Nephron progenitor cell (in vitro differentiated cells): ENCODE measurements around the gene SASH1.

Experiments
- DNase-seq: peaks from one replicate; pipeline ENCODE4 v3.0.0; 2021
- H3K27ac Mint-ChIP-seq: 2 replicates; pipeline ENCODE4 v1.8.0; 2021; ENCODE audit warnings: mild to moderate bottlenecking, moderate library complexity, mixed read lengths
- H3K27me3 Mint-ChIP-seq: 2 replicates; pipeline ENCODE4 v1.8.0; 2021; ENCODE audit warnings: mild to moderate bottlenecking, low read depth, mixed read lengths; ENCODE audit not compliant: poor library complexity
- H3K36me3 Mint-ChIP-seq: 2 replicates; pipeline ENCODE4 v1.8.0; 2021; ENCODE audit warnings: low read depth, mixed read lengths
- H3K4me1 Mint-ChIP-seq: 2 replicates; pipeline ENCODE4 v1.8.0; 2021; ENCODE audit warnings: mixed read lengths
- H3K4me3 Mint-ChIP-seq: 2 replicates; pipeline ENCODE4 v1.8.0; 2021; ENCODE audit warnings: mild to moderate bottlenecking, moderate library complexity, mixed read lengths
- H3K9me3 Mint-ChIP-seq: 2 replicates; pipeline ENCODE4 v1.8.0; 2021; ENCODE audit warnings: mild to moderate bottlenecking, moderate library complexity, mixed read lengths
- TF ChIP-seq, protein P1 (sequence below): fragments of 200-600 bp; sonication (generic); IDR thresholded peaks from 2 replicates; pipeline ENCODE4 v1.5.0; 2021; ENCODE audit warnings: antibody characterized with exemption

SASH1 gene

GRCh38 chr6:148396926-148397325 lies 54.3 kb downstream of the SASH1 start:
- DNase-seq = no peak
- peaks cover 50% of the 10 kb centered on the region for H3K36me3 Mint-ChIP-seq
- TF ChIP-seq, protein P1, sequence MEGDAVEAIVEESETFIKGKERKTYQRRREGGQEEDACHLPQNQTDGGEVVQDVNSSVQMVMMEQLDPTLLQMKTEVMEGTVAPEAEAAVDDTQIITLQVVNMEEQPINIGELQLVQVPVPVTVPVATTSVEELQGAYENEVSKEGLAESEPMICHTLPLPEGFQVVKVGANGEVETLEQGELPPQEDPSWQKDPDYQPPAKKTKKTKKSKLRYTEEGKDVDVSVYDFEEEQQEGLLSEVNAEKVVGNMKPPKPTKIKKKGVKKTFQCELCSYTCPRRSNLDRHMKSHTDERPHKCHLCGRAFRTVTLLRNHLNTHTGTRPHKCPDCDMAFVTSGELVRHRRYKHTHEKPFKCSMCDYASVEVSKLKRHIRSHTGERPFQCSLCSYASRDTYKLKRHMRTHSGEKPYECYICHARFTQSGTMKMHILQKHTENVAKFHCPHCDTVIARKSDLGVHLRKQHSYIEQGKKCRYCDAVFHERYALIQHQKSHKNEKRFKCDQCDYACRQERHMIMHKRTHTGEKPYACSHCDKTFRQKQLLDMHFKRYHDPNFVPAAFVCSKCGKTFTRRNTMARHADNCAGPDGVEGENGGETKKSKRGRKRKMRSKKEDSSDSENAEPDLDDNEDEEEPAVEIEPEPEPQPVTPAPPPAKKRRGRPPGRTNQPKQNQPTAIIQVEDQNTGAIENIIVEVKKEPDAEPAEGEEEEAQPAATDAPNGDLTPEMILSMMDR = no peak
- no peaks in the 10 kb centered on the region for H3K9me3 Mint-ChIP-seq
- no peak overlapping the region for H3K27ac Mint-ChIP-seq
- no peak overlapping the region for H3K4me3 Mint-ChIP-seq
- peaks cover 11% of the 10 kb centered on the region for H3K4me1 Mint-ChIP-seq
- no peaks in the 10 kb centered on the region for H3K27me3 Mint-ChIP-seq

GRCh38 chr6:148398244-148398643 lies 55.6 kb downstream of the SASH1 start:
- Mint-ChIP-seq H3K27ac (no peak overlapping the region), H3K27me3 (no peaks in the 10 kb centered on the region), H3K36me3 (peaks cover 46% of the 10 kb centered on the region), H3K4me3 (no peak overlapping the region), H3K9me3 (no peaks in the 10 kb centered on the region), H3K4me1 (peaks cover 9% of the 10 kb centered on the region)
- DNase-seq = no peak
- TF ChIP-seq, protein P1 = no peak

GRCh38 chr6:148398678-148399077 lies 56.0 kb downstream of the SASH1 start:
- H3K27ac Mint-ChIP-seq = peak overlapping the region; percentile 50
- TF ChIP-seq, protein P1 = no peak

DNA sequence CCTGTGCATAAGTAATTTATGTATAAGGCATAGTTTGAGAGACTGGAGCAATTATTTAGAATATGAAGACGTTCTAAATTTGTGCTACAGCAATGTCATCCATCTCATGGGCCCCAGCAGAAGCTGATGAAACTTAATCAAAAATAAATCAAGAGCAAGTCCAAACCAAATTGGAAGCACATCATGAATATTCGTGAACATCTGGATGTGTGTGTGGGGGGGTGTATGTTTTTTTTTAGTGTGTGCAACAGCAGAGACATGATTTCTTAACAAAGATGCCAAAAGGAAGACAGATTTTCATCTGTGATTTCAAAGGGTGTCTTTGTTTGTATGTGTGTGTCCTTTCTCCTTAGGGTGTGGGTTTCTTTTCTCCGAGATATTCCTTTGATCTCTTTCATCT lies 58.9 kb downstream of the SASH1 start:
- DNase-seq = no peak
- Mint-ChIP-seq H3K9me3 (peaks cover 4% of the 10 kb centered on the region), H3K4me1 (peaks cover 19% of the 10 kb centered on the region), H3K4me3 (no peak overlapping the region), H3K27ac (no peak overlapping the region), H3K36me3 (peaks cover 33% of the 10 kb centered on the region), H3K27me3 (no peaks in the 10 kb centered on the region)
- TF ChIP-seq, protein P1 = no peak

More at GRCh38 chr6:148398678-148399077, 56.0 kb downstream of the SASH1 start:
- Mint-ChIP-seq H3K36me3 (peaks cover 42% of the 10 kb centered on the region), H3K4me1 (peaks cover 9% of the 10 kb centered on the region), H3K27me3 (no peaks in the 10 kb centered on the region), H3K4me3 (no peak overlapping the region), H3K9me3 (no peaks in the 10 kb centered on the region)
- no peak for DNase-seq

DNA sequence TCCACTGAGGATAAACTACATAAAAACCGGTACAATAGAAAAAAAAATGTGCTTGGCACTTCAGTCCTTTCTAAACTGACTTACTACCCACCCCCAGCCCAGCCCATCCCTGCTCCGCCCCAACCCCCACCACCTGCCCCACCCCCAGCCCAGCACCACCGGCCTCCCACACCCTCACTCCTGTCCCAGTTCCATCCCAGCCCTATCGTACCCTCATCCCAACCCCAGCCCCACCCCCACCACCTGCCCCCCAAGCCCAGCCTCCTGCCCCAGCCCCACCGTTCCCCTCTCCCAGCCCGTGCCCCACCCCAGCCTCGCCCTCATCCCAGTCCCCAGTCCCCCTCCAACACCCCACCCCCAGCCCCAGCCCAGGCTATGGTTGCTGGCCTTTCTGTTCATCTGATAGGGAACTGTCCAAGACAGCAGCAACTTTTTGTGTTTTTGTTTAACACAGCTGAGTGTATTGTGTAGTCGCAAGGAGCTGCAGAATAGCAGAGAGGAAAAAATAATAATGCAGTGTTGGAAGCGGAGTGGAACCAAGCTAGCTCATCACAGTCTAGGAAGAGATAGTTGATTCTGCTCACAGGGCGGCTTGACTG lies 61.9 kb downstream of the SASH1 start:
- no peak for DNase-seq
- TF ChIP-seq, protein P1 = no peak
- no peaks in the 10 kb centered on the region for H3K27me3 Mint-ChIP-seq
- peaks cover 4% of the 10 kb centered on the region for H3K9me3 Mint-ChIP-seq
- peaks cover 19% of the 10 kb centered on the region for H3K4me1 Mint-ChIP-seq
- peaks cover 38% of the 10 kb centered on the region for H3K36me3 Mint-ChIP-seq
- peak overlapping the region; percentile 37 for H3K27ac Mint-ChIP-seq
- H3K4me3 Mint-ChIP-seq = no peak overlapping the region

- peaks cover 4% of the 10 kb centered on the region for H3K9me3 Mint-ChIP-seq
- DNase-seq = no peak
- peaks cover 38% of the 10 kb centered on the region for H3K36me3 Mint-ChIP-seq
- peak overlapping the region; percentile 54 for H3K27ac Mint-ChIP-seq
- H3K4me1 Mint-ChIP-seq = peaks cover 19% of the 10 kb centered on the region
- H3K27me3 Mint-ChIP-seq = no peaks in the 10 kb centered on the region
- no peak overlapping the region for H3K4me3 Mint-ChIP-seq
- TF ChIP-seq, protein P1 = no peak
Observed at GRCh38 chr6:148405894-148406293, 63.3 kb downstream of the SASH1 start.
